ENCODE results near the gene YBX1. TPM values are rescaled to one million over a fixed set of nuclear protein-coding genes. Genes with fewer than 3 reads are reported as not detected.
"Not testable (repeated sequence)": the region's sequence is repeated elsewhere in the genome, so short reads cannot be mapped to it uniquely, and the experiment has no call there.

The YBX1 gene
- 1,000 to 10,000 TPM in 4 of 12 donors, 100 to 1,000 TPM in 8; 675 to 1,051 (median 970) TPM for polyA plus RNA-seq (ENCODE audit: insufficient read length in 12 of 12)
- long read RNA-seq, donor 1, transcript YBX1-201 (8 exons, 1,514 nt), result major isoform, 146 of 1,454 reads
- long read RNA-seq, donor 1, partial matches to known transcripts, result 1,307 of 1,454 reads
- long read RNA-seq, donor 1, other reads (novel, unspliced or antisense), result 0 of 1,454 reads
- long read RNA-seq, donor 2, transcript YBX1-201 (8 exons, 1,514 nt), result major isoform, 440 of 1,793 reads
- long read RNA-seq, donor 2, partial matches to known transcripts, result 1,344 of 1,793 reads
- long read RNA-seq, donor 2, other reads (novel, unspliced or antisense), result 5 of 1,793 reads
- long read RNA-seq, donor 3, transcript YBX1-201 (8 exons, 1,514 nt), result major isoform, 108 of 971 reads
- long read RNA-seq, donor 3, partial matches to known transcripts, result 863 of 971 reads
- long read RNA-seq, donor 3, other reads (novel, unspliced or antisense), result 0 of 971 reads
- long read RNA-seq, donor 4, transcript YBX1-201 (8 exons, 1,514 nt), result major isoform, 58 of 744 reads
- long read RNA-seq, donor 4, partial matches to known transcripts, result 685 of 744 reads
- long read RNA-seq, donor 4, other reads (novel, unspliced or antisense), result 0 of 744 reads
- long read RNA-seq, donor 5, transcript YBX1-203 (7 exons, 1,524 nt), result minor isoform, 9 of 2,472 reads
- long read RNA-seq, donor 5, transcript YBX1-201 (8 exons, 1,514 nt), result major isoform, 708 of 2,472 reads
- long read RNA-seq, donor 5, partial matches to known transcripts, result 1,736 of 2,472 reads
- long read RNA-seq, donor 5, other reads (novel, unspliced or antisense), result 17 of 2,472 reads
- long read RNA-seq, donor 6, transcript YBX1-201 (8 exons, 1,514 nt), result major isoform, 128 of 1,071 reads
- long read RNA-seq, donor 6, partial matches to known transcripts, result 941 of 1,071 reads
- long read RNA-seq, donor 6, other reads (novel, unspliced or antisense), result 0 of 1,071 reads
- long read RNA-seq, donor 7, transcript YBX1-201 (8 exons, 1,514 nt), result major isoform, 59 of 716 reads
- long read RNA-seq, donor 7, partial matches to known transcripts, result 653 of 716 reads
- long read RNA-seq, donor 7, other reads (novel, unspliced or antisense), result 0 of 716 reads
- long read RNA-seq, donor 8, transcript YBX1-203 (7 exons, 1,524 nt), result minor isoform, 10 of 1,813 reads
- long read RNA-seq, donor 8, transcript YBX1-201 (8 exons, 1,514 nt), result major isoform, 444 of 1,813 reads
- long read RNA-seq, donor 8, partial matches to known transcripts, result 1,353 of 1,813 reads
- long read RNA-seq, donor 8, other reads (novel, unspliced or antisense), result 5 of 1,813 reads
- long read RNA-seq, donor 9, transcript YBX1-201 (8 exons, 1,514 nt), result major isoform, 125 of 896 reads
- long read RNA-seq, donor 9, partial matches to known transcripts, result 765 of 896 reads
- long read RNA-seq, donor 9, other reads (novel, unspliced or antisense), result 6 of 896 reads
- long read RNA-seq, donor 10, transcript YBX1-201 (8 exons, 1,514 nt), result major isoform, 329 of 1,555 reads
- long read RNA-seq, donor 10, partial matches to known transcripts, result 1,222 of 1,555 reads
- long read RNA-seq, donor 10, other reads (novel, unspliced or antisense), result 0 of 1,555 reads
- long read RNA-seq, donor 11, transcript YBX1-201 (8 exons, 1,514 nt), result major isoform, 218 of 2,081 reads
- long read RNA-seq, donor 11, partial matches to known transcripts, result 1,855 of 2,081 reads
- long read RNA-seq, donor 11, other reads (novel, unspliced or antisense), result 5 of 2,081 reads

- DNase-seq, result peak; percentile 99
Observed at GRCh38 chr1:42681741-42682483, at the start of gene YBX1. Gene YBX1, plus strand, starts transcription at chr1:42682418. Its CDS starts 148 bp downstream, at chr1:42682566.

- no peak for DNase-seq
Observed at GRCh38 chr1:42639116-42639515, 43.1 kb upstream of the YBX1 start.

GRCh38 chr1:42646056-42646455, 36.2 kb upstream of the YBX1 start:
- no peak for DNase-seq

GRCh38 chr1:42657201-42657600, 25.0 kb upstream of the YBX1 start:
- no peak for DNase-seq

GRCh38 chr1:42657981-42658876, 24.0 kb upstream of the YBX1 start, which contains the start of gene PPIH:
Gene PPIH, plus strand, starts transcription at chr1:42658423. Its CDS starts 24 bp downstream, at chr1:42658447.
- DNase-seq, result peak; percentile 96

- DNase-seq, result no peak
Observed at GRCh38 chr1:42658877-42659337, 23.3 kb upstream of the YBX1 start.

- no peak for DNase-seq
Observed at GRCh38 chr1:42660907-42661500, 21.2 kb upstream of the YBX1 start.

GRCh38 chr1:42669936-42670335, 12.3 kb upstream of the YBX1 start:
- DNase-seq, result no peak

GRCh38 chr1:42670425-42670824, 11.8 kb upstream of the YBX1 start:
- DNase-seq, result no peak

GRCh38 chr1:42674214-42674613, 8.0 kb upstream of the YBX1 start:
- DNase-seq, result no peak

- no peak for DNase-seq
Observed at GRCh38 chr1:42674682-42675081, 7.5 kb upstream of the YBX1 start.

- DNase-seq, result no peak
Observed at GRCh38 chr1:42675467-42675866, 6.8 kb upstream of the YBX1 start.

GRCh38 chr1:42676534-42677087, 5.6 kb upstream of the YBX1 start:
- no peak for DNase-seq

GRCh38 chr1:42679364-42679983, 2.7 kb upstream of the YBX1 start:
- no peak for DNase-seq

- DNase-seq, result no peak
Observed at GRCh38 chr1:42680055-42680454, 2.2 kb upstream of the YBX1 start.

- no peak for DNase-seq
Observed at GRCh38 chr1:42680921-42681683, 1.1 kb upstream of the YBX1 start.

- not testable (repeated sequence) for DNase-seq
Observed at GRCh38 chr1:42682484-42682738, 193 bp downstream of the YBX1 start.

All from muscle of arm (tissue), 14 donors.